ENCODE data around the gene CDK6. TPM values are rescaled to one million over a fixed set of nuclear protein-coding genes. Genes with fewer than 3 reads are reported as not detected.
A peak's percentile ranks its signal among the peaks of the same experiment; 100 is the strongest.

The CDK6 gene
- total and polyA plus RNA-seq, 2 of the 8 experiments (the other 6 are each of a cell fraction or from before 2014, with no cell fraction given), result 5.9 to 18.9 TPM

DNA sequence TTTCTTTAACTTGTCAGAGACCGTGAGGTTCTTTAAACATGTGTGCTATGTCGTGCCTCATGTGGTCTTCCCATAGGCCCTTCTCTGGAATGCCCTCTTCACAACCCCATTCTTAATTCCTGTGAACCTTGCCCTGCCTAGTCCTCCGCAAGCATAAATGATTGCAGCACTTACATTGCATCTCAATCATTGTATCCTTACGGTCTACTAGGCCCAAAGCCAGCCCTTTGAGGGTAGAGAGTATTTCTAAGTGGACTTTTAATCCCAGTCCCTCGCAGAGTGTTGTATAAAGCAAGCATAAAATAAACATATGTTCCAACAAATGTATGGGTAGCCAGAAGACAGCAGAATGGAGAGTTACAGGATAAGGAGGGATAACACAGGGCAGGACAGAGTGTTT, 154.0 kb downstream of the CDK6 start:
- Histone ChIP-seq H4K5ac (ENCODE audit: insufficient read length, low read depth, low read length) (no peak overlapping the region), H3K4me2 (ENCODE audit: insufficient read depth in 1 of 2, low read depth in 2 of 2, low read length in 2 of 2) (no peak overlapping the region), H3K79me2 (ENCODE audit: control insufficient read depth in 1 of 2, insufficient read depth in 2 of 2, low read length in 2 of 2) (no peaks in the 10 kb centered on the region), H3K9ac (replicated peaks in 1 of 4; ENCODE audit: extremely low read depth in 1 of 4, low read depth in 3 of 4, low read length in 3 of 4) (no peak overlapping the region), H3K4me3 (ENCODE audit: extremely low read depth in 1 of 4, insufficient read depth in 2 of 4, low read depth in 3 of 4, low read length in 4 of 4) (no peak overlapping the region), H2AK5ac (ENCODE audit: low read depth, low read length) (0 out of 2 replicates have a peak overlapping the region, but pooled peaks have one; percentile 28), H3K27me3 (replicated peaks in 1 of 4; ENCODE audit: control insufficient read depth in 3 of 4, extremely low read depth in 1 of 4, insufficient read depth in 3 of 4, low read length in 3 of 4) (peaks cover 0 to 9% (median 3%) of the 10 kb centered on the region in 4 experiments; a peak in 5 of 7 replicates), H3K18ac (ENCODE audit: extremely low read depth, low read length) (no peak overlapping the region), H4K91ac (replicated peaks; ENCODE audit: insufficient read length, low read length) (no peak overlapping the region), H3K79me1 (ENCODE audit: low read depth, low read length) (no peaks in the 10 kb centered on the region; the same call in 1 of the 2 replicates), H2AFZ (ENCODE audit: low read length) (no peak overlapping the region), H3K14ac (ENCODE audit: insufficient read length) (no peak overlapping the region), H2BK15ac (ENCODE audit: low read length) (no peak overlapping the region; the same call in 1 of the 2 replicates), H3K9me3 (ENCODE audit: insufficient read depth in 2 of 2, low read depth in 1 of 2, low read length in 1 of 2) (no peaks in the 10 kb centered on the region), H3K23ac (ENCODE audit: insufficient read length) (no peak overlapping the region), H2BK120ac (replicated peaks; ENCODE audit: low read depth, low read length) (no peak overlapping the region), H3K23me2 (ENCODE audit: low read depth, low read length) (no peaks in the 10 kb centered on the region), H2BK20ac (ENCODE audit: low read length) (no peak overlapping the region), H3K56ac (replicated peaks; ENCODE audit: insufficient read length, low read depth, low read length) (no peak overlapping the region), H2BK12ac (ENCODE audit: low read depth, low read length) (peak overlapping the region; percentile 64; the same call in 1 of the 2 replicates), H2BK5ac (ENCODE audit: low read depth, low read length) (no peak overlapping the region), H3K27ac (ENCODE audit: low read depth, low read length) (no peak overlapping the region), H4K8ac (ENCODE audit: extremely low read depth, insufficient read depth, low read length) (no peak overlapping the region), H3K4me1 (replicated peaks in 1 of 4; ENCODE audit: control insufficient read depth in 3 of 4, insufficient read depth in 4 of 4, low read length in 3 of 4) (peaks cover 1 to 16% (median 8%) of the 10 kb centered on the region in 4 experiments; a peak in 4 of 7 replicates), H3K4ac (replicated peaks; ENCODE audit: insufficient read length, low read depth, low read length) (no peak overlapping the region), H3K36me3 (ENCODE audit: control insufficient read depth in 2 of 4, insufficient read depth in 4 of 4, low read length in 3 of 4) (no peaks in the 10 kb centered on the region), H4K20me1 (replicated peaks in 1 of 2; ENCODE audit: control insufficient read depth in 1 of 2, insufficient read depth in 2 of 2, low read length in 2 of 2) (no peaks in the 10 kb centered on the region)
- TF ChIP-seq GABPA (IDR thresholded peaks at IDR 0.05; ENCODE audit: borderline replicate concordance, insufficient read depth, low read length) (no peak), TCF12 (IDR thresholded peaks at IDR 0.05; ENCODE audit: low read depth, low read length) (no peak), CBX5 (IDR thresholded peaks at IDR 0.05; ENCODE audit: low read depth, low read length) (no peak), TEAD4 (IDR thresholded peaks at IDR 0.05; ENCODE audit: low read depth, low read length) (no peak), NANOG (IDR thresholded peaks at IDR 0.05; ENCODE audit: insufficient read depth, low read depth, low read length, poor library complexity, severe bottlenecking) (no peak), ZNF274 (IDR thresholded peaks at IDR 0.05; ENCODE audit: borderline replicate concordance, extremely low read depth, low read length) (no peak)
- ChIA-PET CTCF (ENCODE audit: partially characterized antibody) (interaction anchor here (1.2 to 1.3 kb wide), 2 partner anchors 9 to 73 kb away, joined by 4 read pairs; no protein-coding TSS in a partner anchor), POLR2A (ENCODE audit: partially characterized antibody) (no interaction called here)
- FAIRE-seq (no peak), DNase-seq (ENCODE audit: low read depth in 1 of 2, low spot score in 2 of 2) (no peak)
- 88% methylated on average over 5 of the region's 5 CpGs; no CpG with 5 or more reads in 1 of the 2 experiments for whole genome bisulfite sequencing, 2 experiments (ENCODE audit: extremely low coverage in 1 of 2, insufficient coverage in 1 of 2, insufficient read length in 1 of 2, insufficient replicate concordance in 2 of 2, low coverage in 1 of 2, low lambda C conversion rate in 2 of 2, missing lambda C conversion rate in 1 of 2)

Measured in H1 (cell line).